GM18517 (cell line): ENCODE results near the gene SLC44A3.

Experiments used
- ATAC-seq: cut with Tn5 transposase; IDR thresholded peaks from one replicate; pipeline ENCODE4 v1.9.1; 2021; ENCODE audit warnings: mild to moderate bottlenecking, moderate library complexity; ENCODE audit not compliant: unreplicated experiment

SLC44A3 gene

GRCh38 chr1:94819945-94820746, at the start of gene SLC44A3:
SLC44A3 (plus strand) TSS chr1:94820357; CDS start chr1:94820452, 95 bp downstream.
- ATAC-seq, result no peak

GRCh38 chr1:94772230-94772641, 47.9 kb upstream of the SLC44A3 start:
- no peak for ATAC-seq

- ATAC-seq, result no peak
Measured at GRCh38 chr1:94772845-94773244, 47.3 kb upstream of the SLC44A3 start.

GRCh38 chr1:94773296-94773809, 46.8 kb upstream of the SLC44A3 start:
- no peak for ATAC-seq

- no peak for ATAC-seq
Measured at GRCh38 chr1:94773931-94774422, 46.2 kb upstream of the SLC44A3 start.

- no peak for ATAC-seq
Measured at GRCh38 chr1:94776474-94776873, 43.7 kb upstream of the SLC44A3 start.

GRCh38 chr1:94777281-94777680, 42.9 kb upstream of the SLC44A3 start:
- no peak for ATAC-seq

- ATAC-seq, result no peak
Measured at GRCh38 chr1:94778808-94779207, 41.3 kb upstream of the SLC44A3 start.

- ATAC-seq, result no peak
Measured at GRCh38 chr1:94783342-94784189, 36.6 kb upstream of the SLC44A3 start.

- no peak for ATAC-seq
Measured at GRCh38 chr1:94784190-94784515, 36.0 kb upstream of the SLC44A3 start.

GRCh38 chr1:94787691-94788090, 32.5 kb upstream of the SLC44A3 start:
- ATAC-seq, result no peak

GRCh38 chr1:94790246-94790645, 29.9 kb upstream of the SLC44A3 start:
- ATAC-seq, result no peak

- ATAC-seq, result no peak
Measured at GRCh38 chr1:94790670-94791069, 29.5 kb upstream of the SLC44A3 start.

GRCh38 chr1:94792473-94793295, 27.5 kb upstream of the SLC44A3 start:
- ATAC-seq, result peak; percentile 99

- no peak for ATAC-seq
Measured at GRCh38 chr1:94793296-94793656, 26.9 kb upstream of the SLC44A3 start.

- no peak for ATAC-seq
Measured at GRCh38 chr1:94795434-94795833, 24.7 kb upstream of the SLC44A3 start.

- no peak for ATAC-seq
Measured at GRCh38 chr1:94796266-94796665, 23.9 kb upstream of the SLC44A3 start.

GRCh38 chr1:94797291-94797690, 22.9 kb upstream of the SLC44A3 start:
- no peak for ATAC-seq

- no peak for ATAC-seq
Measured at GRCh38 chr1:94798054-94798453, 22.1 kb upstream of the SLC44A3 start.

GRCh38 chr1:94798462-94798861, 21.7 kb upstream of the SLC44A3 start:
- no peak for ATAC-seq

- ATAC-seq, result no peak
Measured at GRCh38 chr1:94799206-94799605, 21.0 kb upstream of the SLC44A3 start.
